Fibroblast of lung (primary cell): Measurements from ENCODE around the gene UQCC5. TPM values are rescaled to one million over a fixed set of nuclear protein-coding genes. Genes with fewer than 3 reads are reported as not detected.

Experiments used
- DNase-seq, 2 donors: peaks; one replicate each; pipeline versions ENCODE4 v3.0.0 to v3.0.0-alpha.2; 2010; ENCODE audit warnings: low read depth in 2 of 2
- H2AFZ ChIP-seq: 2 replicates; pipeline ENCODE4 v1.5.1; 2012; ENCODE audit warnings: low read length, control low read depth, inconsistent platforms
- H3K27ac ChIP-seq: 2 replicates; pipeline ENCODE4 v1.5.1; 2011; ENCODE audit warnings: low read length, control low read depth; ENCODE audit not compliant: insufficient read depth
- H3K27me3 ChIP-seq: 2 replicates; pipeline ENCODE4 v1.5.1; 2011; ENCODE audit warnings: mild to moderate bottlenecking, low read length; ENCODE audit not compliant: control insufficient read depth, insufficient read depth
- H3K36me3 ChIP-seq: 2 replicates; pipeline ENCODE4 v1.5.1; 2011; ENCODE audit warnings: low read length; ENCODE audit not compliant: control insufficient read depth, insufficient read depth
- H3K4me1 ChIP-seq: 2 replicates; pipeline ENCODE4 v1.5.1; 2011; ENCODE audit warnings: low read length; ENCODE audit not compliant: control insufficient read depth, insufficient read depth; ENCODE audit errors: extremely low read depth
- H3K4me2 ChIP-seq: 2 replicates; pipeline ENCODE4 v1.5.1; 2011; ENCODE audit warnings: low read length, control low read depth; ENCODE audit not compliant: insufficient read depth; ENCODE audit errors: extremely low read depth
- H3K4me3 ChIP-seq, 4 experiments: fragments of 200-600 bp in 1 of 4; sonication (generic) in 1 of 4; replicated peaks in 1 of 4; 2 replicates each; pipeline ENCODE4 v1.5.1; 2011 to 2016; ENCODE audit warnings: low read length in 4 of 4, low read depth in 3 of 4, mild to moderate bottlenecking in 3 of 4, control low read depth in 2 of 4, inconsistent platforms in 1 of 4, mixed read lengths in 1 of 4; ENCODE audit not compliant: insufficient read depth in 1 of 4; ENCODE audit errors: control extremely low read depth in 1 of 4
- H3K79me2 ChIP-seq: 2 replicates; pipeline ENCODE4 v1.5.1; 2012; ENCODE audit warnings: mild to moderate bottlenecking, low read length, inconsistent platforms; ENCODE audit not compliant: control insufficient read depth, insufficient read depth
- H3K9ac ChIP-seq: 2 replicates; pipeline ENCODE4 v1.5.1; 2011; ENCODE audit warnings: mild to moderate bottlenecking, low read length, control low read depth; ENCODE audit not compliant: insufficient read depth
- H3K9me3 ChIP-seq: 2 replicates; pipeline ENCODE4 v1.5.1; 2012; ENCODE audit warnings: low read depth, low read length; ENCODE audit not compliant: control insufficient read depth, insufficient read depth
- H4K20me1 ChIP-seq: 2 replicates; pipeline ENCODE4 v1.5.1; 2011; ENCODE audit warnings: low read length; ENCODE audit not compliant: control insufficient read depth, insufficient read depth; ENCODE audit errors: extremely low read depth
- CTCF ChIP-seq, 2 donors: IDR thresholded peaks in 1 of 2; conservative IDR thresholded peaks in 1 of 2; 1 replicate in 1 of 2; 2 replicates in 1 of 2; pipeline ENCODE4 v1.5.1; 2011 to 2012; ENCODE audit warnings: low read length in 2 of 2, control low read depth in 1 of 2, inconsistent platforms in 1 of 2, low read depth in 1 of 2, mild to moderate bottlenecking in 1 of 2
- EZH2 ChIP-seq: IDR thresholded peaks from 2 replicates; pipeline ENCODE4 v1.5.1; 2012; ENCODE audit warnings: low read length, control low read depth, mild to moderate bottlenecking; ENCODE audit errors: missing control alignments
- polyA plus RNA-seq, 2 donors: library from polyadenylated mRNA; depleted of rRNA in 1 of 2; stranded (reverse) in 1 of 2; unstranded in 1 of 2; fragments of >200 nt; gene quantifications; 2 replicates each; pipeline ENCODE4 v1.2.1, GENCODE V29; 2011 to 2012; ENCODE audit warnings: missing spikeins in 1 of 2
- total RNA-seq: library from RNA; depleted of rRNA; stranded (reverse); fragments of >200 nt; gene quantifications from 2 replicates; pipeline ENCODE4 v1.2.1, GENCODE V29; 2014

The UQCC5 gene
- total and polyA plus RNA-seq, 2 donors (not counting 1 experiment from before 2014, with no cell fraction given), result 9.4 to 13.8 TPM

DNA sequence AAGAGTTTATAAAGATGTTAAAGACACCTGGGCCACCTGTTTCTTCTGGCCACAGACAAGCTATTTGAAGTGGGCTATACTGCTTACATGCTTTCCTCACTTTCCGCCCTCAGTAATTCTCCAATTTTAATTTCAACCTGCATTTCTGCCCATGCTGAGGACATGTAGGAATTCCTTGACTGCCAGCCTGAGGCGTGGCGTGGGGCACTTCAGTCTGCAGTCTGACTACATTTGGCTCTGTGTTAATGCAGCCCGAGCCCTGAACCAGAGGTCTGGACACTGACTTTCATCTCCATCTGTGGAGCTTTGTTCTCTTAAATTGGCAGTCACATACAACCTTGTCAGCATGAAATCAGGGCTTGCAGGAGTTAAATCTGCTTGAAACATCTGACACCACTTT lies 8.5 kb downstream of the UQCC5 start:
- DNase-seq, result no peak
- H3K9me3 ChIP-seq, result no peaks in the 10 kb centered on the region
- H3K27me3 ChIP-seq, result no peaks in the 10 kb centered on the region
- no peaks in the 10 kb centered on the region for H3K36me3 ChIP-seq
- H3K79me2 ChIP-seq, result peaks cover 6% of the 10 kb centered on the region
- no peak overlapping the region for H3K4me3 ChIP-seq
- no peaks in the 10 kb centered on the region for H3K4me1 ChIP-seq
- no peak overlapping the region for H3K9ac ChIP-seq
- no peak overlapping the region for H2AFZ ChIP-seq
- no peak overlapping the region for H3K4me2 ChIP-seq
- TF ChIP-seq CTCF (conservative IDR thresholded peaks at IDR 0.05 in 1 of 2, IDR thresholded peaks at IDR 0.05 in 1 of 2; ENCODE audit: low read depth in 1 of 2, low read length in 2 of 2), result no peak
- no peak for TF ChIP-seq EZH2
- H3K27ac ChIP-seq, result no peak overlapping the region
- no peaks in the 10 kb centered on the region for H4K20me1 ChIP-seq

DNA sequence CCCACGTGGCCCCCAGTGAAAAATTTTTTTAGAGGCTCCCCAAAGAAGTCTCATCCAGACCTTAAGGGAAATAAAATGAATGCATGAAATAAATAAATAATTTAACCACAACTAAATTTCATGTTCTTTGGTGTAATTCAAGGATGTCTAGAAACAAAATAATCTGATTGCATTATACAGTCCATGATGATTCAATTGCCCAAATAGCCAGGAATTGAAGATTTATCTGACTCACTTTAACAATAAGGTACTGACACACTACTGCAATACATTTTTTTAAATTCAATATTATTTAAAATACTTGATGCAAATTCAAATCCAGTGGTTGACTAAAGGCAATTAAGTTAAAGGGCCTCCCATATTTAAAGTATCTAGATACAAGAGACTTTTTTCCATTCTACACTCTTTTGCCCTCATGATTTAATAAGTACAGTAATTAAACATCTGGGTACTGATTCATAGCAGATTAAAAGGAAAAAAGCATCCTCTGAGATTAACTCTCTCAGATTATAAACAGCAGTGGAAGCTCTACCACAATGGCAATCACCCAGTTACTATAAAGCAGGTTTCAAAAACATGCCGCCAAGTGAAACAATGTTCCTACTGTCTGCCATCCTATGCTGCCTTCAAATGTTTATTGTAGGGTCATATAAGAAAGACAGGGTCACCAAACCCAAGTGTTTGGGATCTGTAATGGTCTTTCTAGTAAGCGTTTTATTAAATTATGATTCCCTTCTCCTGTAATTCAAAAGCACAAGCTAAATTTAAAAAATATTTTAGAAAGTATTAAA lies 9.9 kb downstream of the UQCC5 start:
- H2AFZ ChIP-seq, result no peak overlapping the region
- peaks cover 2% of the 10 kb centered on the region for H3K36me3 ChIP-seq
- H3K79me2 ChIP-seq, result peaks cover 2% of the 10 kb centered on the region
- no peak overlapping the region for H3K9ac ChIP-seq
- DNase-seq, result no peak
- no peaks in the 10 kb centered on the region for H4K20me1 ChIP-seq
- no peaks in the 10 kb centered on the region for H3K27me3 ChIP-seq
- H3K27ac ChIP-seq, result no peak overlapping the region
- H3K9me3 ChIP-seq, result no peaks in the 10 kb centered on the region
- no peaks in the 10 kb centered on the region for H3K4me1 ChIP-seq
- H3K4me2 ChIP-seq, result no peak overlapping the region
- no peak for TF ChIP-seq EZH2
- TF ChIP-seq CTCF (conservative IDR thresholded peaks at IDR 0.05 in 1 of 2, IDR thresholded peaks at IDR 0.05 in 1 of 2; ENCODE audit: low read depth in 1 of 2, low read length in 2 of 2), result no peak
- H3K4me3 ChIP-seq, result no peak overlapping the region

DNA sequence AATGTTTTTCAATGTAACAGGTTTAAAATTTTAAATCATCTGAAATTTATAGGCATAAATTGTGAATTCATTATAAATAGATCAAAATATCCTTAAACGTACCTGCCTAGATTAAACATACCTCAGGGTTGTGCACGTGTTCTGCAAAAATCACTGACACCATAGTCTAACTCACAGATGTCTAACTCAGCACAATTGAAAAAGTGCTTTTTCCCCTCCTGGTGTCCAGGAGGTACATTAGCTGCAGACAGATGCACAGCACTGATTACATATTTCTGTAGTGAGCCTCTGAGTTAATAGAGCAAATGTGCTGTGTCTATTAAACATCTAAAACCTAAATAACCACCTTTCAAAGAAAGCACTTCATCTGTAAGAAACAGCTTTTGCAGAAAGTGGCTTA lies 10.7 kb downstream of the UQCC5 start:
- Histone ChIP-seq H3K79me2 (no peaks in the 10 kb centered on the region), H3K27ac (no peak overlapping the region), H3K36me3 (peaks cover 2% of the 10 kb centered on the region)

More for the DNA sequence above, 10.7 kb downstream of the UQCC5 start:
- Histone ChIP-seq H3K4me3 (no peak overlapping the region), H2AFZ (no peak overlapping the region), H3K9ac (no peak overlapping the region), H3K4me1 (no peaks in the 10 kb centered on the region), H3K9me3 (no peaks in the 10 kb centered on the region), H3K4me2 (no peak overlapping the region), H4K20me1 (no peaks in the 10 kb centered on the region), H3K27me3 (no peaks in the 10 kb centered on the region)
- no peak for DNase-seq
- TF ChIP-seq CTCF (conservative IDR thresholded peaks at IDR 0.05 in 1 of 2, IDR thresholded peaks at IDR 0.05 in 1 of 2; ENCODE audit: low read depth in 1 of 2, low read length in 2 of 2) (no peak), EZH2 (no peak)
